ENCODE measurements around the gene CCDC92.

The CCDC92 gene

GRCh38 chr12:123886258-123886657, 86.4 kb downstream of the CCDC92 start:
- no peak for DNase-seq
